Natural killer cell (primary cell): ENCODE measurements around the gene ATP8B1. TPM values are rescaled to one million over a fixed set of nuclear protein-coding genes. Genes with fewer than 3 reads are reported as not detected.

Experiments used
- ATAC-seq, 3 donors: fragments of 150-1000 bp in 2 of 3; fragments of 200-7000 bp in 1 of 3; cut with Tn5 transposase; 1 replicate in 1 of 3; 2 replicates in 2 of 3; pipeline ENCODE4 v1.10.0; 2021; ENCODE audit warnings: mild to moderate bottlenecking in 2 of 3, moderate library complexity in 2 of 3
- DNase-seq, 2 donors: peaks; one replicate each; pipeline versions ENCODE4 v3.0.0 to v3.0.0-alpha.2; 2013 to 2021; ENCODE audit warnings: mixed read lengths in 1 of 2
- H3K27ac ChIP-seq: one replicate; pipeline ENCODE4 v1.5.1; 2013; ENCODE audit warnings: mild to moderate bottlenecking, low read length
- H3K27me3 ChIP-seq: one replicate; pipeline ENCODE4 v1.6.1; 2013; ENCODE audit warnings: low read length; ENCODE audit not compliant: control insufficient read depth, insufficient read depth
- H3K36me3 ChIP-seq: one replicate; pipeline ENCODE4 v1.6.1; 2013; ENCODE audit warnings: low read length; ENCODE audit not compliant: control insufficient read depth, insufficient read depth
- H3K4me1 ChIP-seq: one replicate; pipeline ENCODE4 v1.6.1; 2013; ENCODE audit warnings: low read length; ENCODE audit not compliant: control insufficient read depth, insufficient read depth
- H3K4me3 ChIP-seq: one replicate; pipeline ENCODE4 v1.5.1; 2013; ENCODE audit warnings: low read length
- H3K9me3 ChIP-seq: one replicate; pipeline ENCODE4 v1.6.1; 2013; ENCODE audit warnings: low read length; ENCODE audit not compliant: control insufficient read depth, insufficient read depth
- H3K27ac Mint-ChIP-seq, 2 donors: one replicate each; pipeline ENCODE4 v1.8.0; 2022; ENCODE audit warnings: mild to moderate bottlenecking in 2 of 2, mixed read lengths in 2 of 2, moderate library complexity in 1 of 2
- H3K27me3 Mint-ChIP-seq, 2 donors: one replicate each; pipeline ENCODE4 v1.8.0; 2022; ENCODE audit warnings: low read depth in 2 of 2, mixed read lengths in 2 of 2
- H3K36me3 Mint-ChIP-seq: one replicate; pipeline ENCODE4 v1.8.0; 2022; ENCODE audit warnings: mixed read lengths
- H3K4me1 Mint-ChIP-seq, 2 donors: one replicate each; pipeline ENCODE4 v1.8.0; 2022; ENCODE audit warnings: mixed read lengths in 2 of 2
- H3K4me3 Mint-ChIP-seq: one replicate; pipeline ENCODE4 v1.8.0; 2022; ENCODE audit warnings: mild to moderate bottlenecking, moderate library complexity, mixed read lengths
- H3K9me3 Mint-ChIP-seq, 2 donors: one replicate each; pipeline ENCODE4 v1.8.0; 2022; ENCODE audit warnings: mixed read lengths in 2 of 2
- CTCF ChIP-seq: fragments of 200-600 bp; IDR thresholded peaks from one replicate; pipeline ENCODE4 v1.8.0; 2022; ENCODE audit warnings: antibody characterized with exemption
- WGBS: methylation state at CpG from one replicate; pipeline ENCODE4 v1.1.7; 2013; ENCODE audit warnings: missing lambda C conversion rate; ENCODE audit not compliant: insufficient coverage; 5-methylcytosine and 5-hydroxymethylcytosine counted together
- intact Hi-C: fragments of 100-400 bp; cut with micrococcal nuclease; formaldehyde crosslinking; loops from one replicate; pipeline ENCODE4 v1.14.2; 2022
- total RNA-seq, 4 donors: library from RNA; stranded (reverse); fragments of 120-200 nt in 1 of 4; gene quantifications; one replicate each; pipeline versions ENCODE4 v1.2.3 to v1.2.4, GENCODE V29; 2013 to 2022

The ATP8B1 gene
- total RNA-seq, 3 donors from 2014 or later (not counting 1 experiment from before 2014, with no cell fraction given), result not detected

DNA sequence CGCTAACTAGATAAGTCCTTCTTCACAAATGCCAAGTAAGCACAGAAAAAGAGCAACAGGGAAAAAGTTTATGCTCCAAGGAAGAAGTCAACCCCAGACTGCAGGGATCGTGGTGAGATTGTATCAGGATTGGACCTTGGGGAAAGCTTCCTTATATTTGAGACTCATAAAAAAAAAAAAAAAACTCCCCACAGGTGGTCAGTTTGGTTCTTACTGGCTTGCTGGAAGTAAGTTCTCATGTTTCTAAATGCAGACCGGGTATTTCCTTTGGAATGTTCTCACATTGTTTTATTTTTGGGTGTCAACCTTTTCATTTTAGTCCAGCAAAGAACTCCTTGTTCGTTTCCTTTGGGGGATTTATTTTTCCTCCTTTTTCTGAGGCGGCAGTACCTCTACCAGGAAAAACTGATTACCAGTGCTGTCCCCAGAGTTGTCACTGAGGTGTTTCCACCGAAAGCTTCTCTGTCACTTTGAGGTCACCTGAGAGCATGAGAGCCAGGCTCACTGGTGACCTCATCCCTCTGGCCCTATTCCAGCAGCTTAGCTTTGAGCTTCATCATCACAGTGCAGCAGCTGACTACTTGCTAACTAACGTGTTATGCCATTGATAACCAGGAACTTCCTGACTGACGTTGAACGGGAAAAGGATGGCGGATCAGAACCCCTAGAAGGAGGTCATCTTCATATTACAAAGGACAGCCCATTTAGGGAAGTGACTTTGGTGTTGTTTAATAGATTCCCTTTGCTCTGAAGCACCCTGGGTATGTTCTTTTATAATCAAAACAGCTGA, 16.8 kb upstream of the ATP8B1 start:
- no peaks in the 10 kb centered on the region for H3K27me3 ChIP-seq
- Mint-ChIP-seq H3K4me1 (no peaks in the 10 kb centered on the region), H3K4me3 (no peak overlapping the region), H3K27ac (no peak overlapping the region), H3K9me3 (no peaks in the 10 kb centered on the region), H3K36me3 (no peaks in the 10 kb centered on the region), H3K27me3 (peaks cover 0 to 2% of the 10 kb centered on the region in 2 donors)
- ATAC-seq (no peak), DNase-seq (no peak)
- H3K9me3 ChIP-seq, result no peaks in the 10 kb centered on the region
- H3K27ac ChIP-seq, result no peak overlapping the region
- H3K36me3 ChIP-seq, result no peaks in the 10 kb centered on the region
- no peak for TF ChIP-seq CTCF
- no peaks in the 10 kb centered on the region for H3K4me1 ChIP-seq
- intact Hi-C loops, result no loop called here
- 46% methylated on average over 9 of the region's 10 CpGs for WGBS
- H3K4me3 ChIP-seq, result no peak overlapping the region

DNA sequence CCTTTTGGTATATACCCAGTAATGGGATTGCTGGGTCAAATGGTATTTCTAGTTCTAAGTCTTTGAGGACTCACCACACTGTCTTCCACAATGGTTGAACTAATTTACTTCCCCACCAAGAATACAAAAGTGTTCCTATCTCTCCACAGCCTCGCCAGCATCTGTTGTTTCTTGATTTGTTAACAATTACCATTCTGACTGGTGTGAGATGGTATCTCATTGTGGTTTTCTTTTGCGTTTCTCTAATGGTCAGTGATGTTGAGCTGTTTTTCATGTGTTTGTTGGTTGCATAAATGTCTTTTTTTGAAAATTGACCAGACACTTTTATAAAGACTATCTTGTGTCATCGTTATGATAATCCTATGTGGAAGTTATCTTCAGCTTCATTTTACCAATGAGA, 16.0 kb upstream of the ATP8B1 start:
- H3K36me3 Mint-ChIP-seq, result no peaks in the 10 kb centered on the region
- H3K4me1 ChIP-seq, result no peaks in the 10 kb centered on the region
- H3K27me3 ChIP-seq, result no peaks in the 10 kb centered on the region
- H3K4me3 Mint-ChIP-seq, result no peak overlapping the region
- H3K36me3 ChIP-seq, result no peaks in the 10 kb centered on the region
- peaks cover 0 to 2% of the 10 kb centered on the region in 2 donors for H3K27me3 Mint-ChIP-seq
- H3K27ac Mint-ChIP-seq, result no peak overlapping the region
- no peak for ATAC-seq
- WGBS, result 50% methylated on average over 1 of the region's 3 CpGs
- no peaks in the 10 kb centered on the region for H3K4me1 Mint-ChIP-seq
- TF ChIP-seq CTCF, result no peak
- H3K27ac ChIP-seq, result no peak overlapping the region
- H3K9me3 Mint-ChIP-seq, result no peaks in the 10 kb centered on the region
- H3K9me3 ChIP-seq, result no peaks in the 10 kb centered on the region
- H3K4me3 ChIP-seq, result no peak overlapping the region
- DNase-seq, result no peak
- intact Hi-C loops, result no loop called here

- Mint-ChIP-seq H3K27ac (no peak overlapping the region), H3K4me3 (no peak overlapping the region), H3K27me3 (peaks cover 0 to 2% of the 10 kb centered on the region in 2 donors), H3K4me1 (no peaks in the 10 kb centered on the region), H3K9me3 (peaks cover 3% of the 10 kb centered on the region in 2 donors), H3K36me3 (peaks cover 9% of the 10 kb centered on the region)
- H3K27me3 ChIP-seq, result no peaks in the 10 kb centered on the region
- ATAC-seq (no peak), DNase-seq (no peak)
- H3K27ac ChIP-seq, result no peak overlapping the region
- H3K4me1 ChIP-seq, result no peaks in the 10 kb centered on the region
- no peak overlapping the region for H3K4me3 ChIP-seq
- WGBS, result 88% methylated on average over 10 of the region's 10 CpGs
- no peak for TF ChIP-seq CTCF
- H3K9me3 ChIP-seq, result no peaks in the 10 kb centered on the region
- intact Hi-C loops, result no loop called here
- no peaks in the 10 kb centered on the region for H3K36me3 ChIP-seq
These were observed 13.3 kb upstream of the ATP8B1 start for GRCh38 chr18:57816208-57816954.
